Lower lobe of right lung (tissue), 2 donors: ENCODE data around the gene CMTM2. TPM values are rescaled to one million over a fixed set of nuclear protein-coding genes. Genes with fewer than 3 reads are reported as not detected.

Experiments used
- ATAC-seq, 2 donors: fragments of 200-7000 bp; cut with Tn5 transposase; one replicate each; pipeline ENCODE4 v1.9.1; 2020 to 2022; ENCODE audit warnings: mild to moderate bottlenecking in 2 of 2, moderate library complexity in 2 of 2
- DNase-seq: peaks from one replicate; pipeline ENCODE4 v3.0.0-alpha.2; 2020
- H3K27ac ChIP-seq: fragments of 200-600 bp; one replicate; pipeline ENCODE4 v1.8.0; 2022
- H3K27me3 ChIP-seq: fragments of 200-600 bp; one replicate; pipeline ENCODE4 v1.8.0; 2022; ENCODE audit warnings: low read depth
- H3K36me3 ChIP-seq: fragments of 200-600 bp; one replicate; pipeline ENCODE4 v1.8.0; 2022; ENCODE audit warnings: mild to moderate bottlenecking
- H3K4me1 ChIP-seq: fragments of 200-600 bp; one replicate; pipeline ENCODE4 v1.8.0; 2022
- H3K4me3 ChIP-seq: fragments of 200-600 bp; one replicate; pipeline ENCODE4 v1.8.0; 2022; ENCODE audit warnings: mild to moderate bottlenecking
- H3K9me3 ChIP-seq: fragments of 200-600 bp; one replicate; pipeline ENCODE4 v1.8.0; 2022
- intact Hi-C: fragments of 100-400 bp; cut with DNase I; formaldehyde crosslinking; loops from one replicate; pipeline ENCODE4 v1.11.0; 2022
- total RNA-seq: library from RNA; stranded (reverse); fragmentation: NEBNext Ultra II Directional; extraction: Animal tissue kit (Norgen Biotek cat#: 25700); gene quantifications from one replicate; pipeline ENCODE4 v1.2.1, GENCODE V29; 2021
- TF ChIP-seq, protein P1 (sequence below): fragments of 200-600 bp; IDR thresholded peaks from one replicate; pipeline ENCODE4 v1.8.0; 2022; ENCODE audit warnings: antibody characterized with exemption, mild to moderate bottlenecking
- donor health status: DM: no; HTN: yes; CAD: no; lungs with severe emphysema.

CMTM2 gene
- total RNA-seq, 1 donor from 2014 or later: 4.0 TPM

DNA sequence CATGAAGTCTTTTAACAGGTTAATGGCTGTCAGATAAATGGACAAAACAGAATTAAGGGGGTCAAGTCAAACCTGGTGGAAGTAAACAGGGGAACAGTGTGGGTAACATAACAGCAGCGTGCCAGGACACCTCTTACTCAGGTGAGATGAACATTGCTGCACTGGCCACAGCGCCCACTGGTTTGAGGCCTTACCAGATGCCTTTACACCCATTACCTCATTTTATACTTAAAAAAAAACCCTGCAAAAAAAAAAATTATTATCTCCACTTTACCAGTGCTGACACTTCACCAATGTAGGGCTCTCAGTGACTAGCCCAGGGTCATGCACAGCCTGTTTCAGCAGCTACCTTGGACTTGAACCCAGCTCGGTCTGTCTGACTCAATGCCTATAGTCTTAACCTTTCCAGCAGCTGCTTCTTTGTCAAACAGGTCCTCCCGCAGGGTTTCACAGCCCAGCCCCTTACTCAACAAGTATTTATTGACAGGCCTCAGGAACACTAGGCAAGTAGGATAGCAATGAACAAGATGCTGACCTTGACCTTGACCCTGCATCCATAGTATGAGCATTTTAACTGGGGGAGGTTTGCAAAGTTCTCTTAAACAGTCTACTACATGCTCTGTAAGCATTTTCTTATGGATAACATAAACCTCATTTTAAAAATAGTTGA lies 55.4 kb downstream of the CMTM2 start:
- Histone ChIP-seq H3K9me3 (no peaks in the 10 kb centered on the region), H3K36me3 (peaks cover 14% of the 10 kb centered on the region), H3K4me1 (no peaks in the 10 kb centered on the region), H3K27me3 (no peaks in the 10 kb centered on the region), H3K4me3 (no peak overlapping the region), H3K27ac (no peak overlapping the region)
- TF ChIP-seq, protein P1, sequence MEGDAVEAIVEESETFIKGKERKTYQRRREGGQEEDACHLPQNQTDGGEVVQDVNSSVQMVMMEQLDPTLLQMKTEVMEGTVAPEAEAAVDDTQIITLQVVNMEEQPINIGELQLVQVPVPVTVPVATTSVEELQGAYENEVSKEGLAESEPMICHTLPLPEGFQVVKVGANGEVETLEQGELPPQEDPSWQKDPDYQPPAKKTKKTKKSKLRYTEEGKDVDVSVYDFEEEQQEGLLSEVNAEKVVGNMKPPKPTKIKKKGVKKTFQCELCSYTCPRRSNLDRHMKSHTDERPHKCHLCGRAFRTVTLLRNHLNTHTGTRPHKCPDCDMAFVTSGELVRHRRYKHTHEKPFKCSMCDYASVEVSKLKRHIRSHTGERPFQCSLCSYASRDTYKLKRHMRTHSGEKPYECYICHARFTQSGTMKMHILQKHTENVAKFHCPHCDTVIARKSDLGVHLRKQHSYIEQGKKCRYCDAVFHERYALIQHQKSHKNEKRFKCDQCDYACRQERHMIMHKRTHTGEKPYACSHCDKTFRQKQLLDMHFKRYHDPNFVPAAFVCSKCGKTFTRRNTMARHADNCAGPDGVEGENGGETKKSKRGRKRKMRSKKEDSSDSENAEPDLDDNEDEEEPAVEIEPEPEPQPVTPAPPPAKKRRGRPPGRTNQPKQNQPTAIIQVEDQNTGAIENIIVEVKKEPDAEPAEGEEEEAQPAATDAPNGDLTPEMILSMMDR: no peak
- DNase-seq: no peak
- intact Hi-C loops: no loop called here
- ATAC-seq: no peak

DNA sequence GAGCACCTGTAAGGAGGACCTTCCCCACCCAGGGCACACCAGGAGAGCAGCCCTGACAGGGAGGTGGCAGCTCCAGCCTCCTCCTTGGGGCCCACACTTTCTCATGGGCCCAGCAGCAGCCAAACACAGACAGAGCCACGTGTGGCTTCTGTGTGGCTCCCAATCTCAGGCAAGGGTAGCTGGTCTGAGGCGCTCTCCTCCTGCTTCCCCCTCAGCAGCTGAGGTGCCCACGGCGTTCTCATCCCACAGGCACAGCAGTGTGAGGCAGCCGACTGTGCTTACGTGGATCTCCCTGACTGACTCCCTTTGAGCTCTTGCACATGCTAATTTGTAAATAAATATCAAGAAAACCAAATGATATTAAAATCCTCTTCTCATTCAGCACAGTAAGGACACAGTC lies 56.1 kb downstream of the CMTM2 start:
- TF ChIP-seq, protein P1: no peak
- no peaks in the 10 kb centered on the region for H3K9me3 ChIP-seq
- H3K4me1 ChIP-seq: no peaks in the 10 kb centered on the region
- DNase-seq (no peak), ATAC-seq (no peak)
- H3K4me3 ChIP-seq: no peak overlapping the region
- no peak overlapping the region for H3K27ac ChIP-seq
- H3K27me3 ChIP-seq: no peaks in the 10 kb centered on the region
- peaks cover 14% of the 10 kb centered on the region for H3K36me3 ChIP-seq
- intact Hi-C loops: no loop called here

DNA sequence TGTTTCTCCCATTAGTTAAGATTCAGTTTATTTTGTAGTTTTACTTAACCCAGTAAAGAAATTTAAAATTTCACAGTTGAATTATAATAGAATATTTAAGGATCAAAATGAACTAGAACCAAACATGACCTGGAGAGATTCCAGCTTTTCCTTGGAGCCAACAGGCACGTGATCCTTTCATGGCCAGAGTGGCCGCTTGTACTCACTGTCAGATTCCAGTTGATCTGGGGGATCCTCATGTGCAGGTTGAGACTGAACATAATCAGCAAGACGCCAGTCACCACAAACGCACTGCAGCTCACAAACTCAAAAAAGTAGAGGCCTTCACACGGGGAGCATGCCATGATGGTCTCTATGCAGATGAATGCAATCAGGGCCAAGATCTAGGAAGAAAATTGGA lies 56.9 kb downstream of the CMTM2 start:
- TF ChIP-seq, protein P1: no peak
- no peak overlapping the region for H3K27ac ChIP-seq
- no peak for DNase-seq
- no peaks in the 10 kb centered on the region for H3K4me1 ChIP-seq
- no peaks in the 10 kb centered on the region for H3K9me3 ChIP-seq
- H3K36me3 ChIP-seq: peaks cover 14% of the 10 kb centered on the region
- ATAC-seq: no peak
- intact Hi-C loops: no loop called here
- no peaks in the 10 kb centered on the region for H3K27me3 ChIP-seq
- no peak overlapping the region for H3K4me3 ChIP-seq

DNA sequence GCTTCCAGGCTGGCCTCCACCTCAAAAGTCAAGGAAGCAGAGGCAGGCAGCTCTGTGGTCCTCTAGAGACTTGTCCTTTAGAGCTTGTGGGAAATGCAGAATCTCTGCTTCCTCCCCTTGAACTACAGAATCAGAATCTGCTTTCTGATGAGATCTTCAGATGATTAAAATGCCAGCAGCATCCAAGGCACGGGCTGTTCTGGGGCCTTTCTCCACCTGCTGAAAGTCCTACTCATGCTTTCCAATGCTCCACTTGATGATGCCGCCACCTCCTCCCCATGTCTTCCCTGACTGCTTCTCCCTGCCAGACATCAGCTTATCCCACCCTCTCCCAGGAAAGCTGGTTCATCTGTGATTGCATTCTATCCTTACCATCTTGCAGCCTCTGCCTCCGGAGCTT lies 58.5 kb downstream of the CMTM2 start:
- ATAC-seq (no peak), DNase-seq (no peak)
- Histone ChIP-seq H3K4me3 (no peak overlapping the region), H3K36me3 (peaks cover 14% of the 10 kb centered on the region), H3K4me1 (no peaks in the 10 kb centered on the region), H3K27me3 (no peaks in the 10 kb centered on the region), H3K9me3 (no peaks in the 10 kb centered on the region), H3K27ac (no peak overlapping the region)
- intact Hi-C loops: no loop called here
- TF ChIP-seq, protein P1: no peak

Other genes starting within 250 kb of the CMTM2 start
- gene CDH5, start 212.8 kb upstream of the CMTM2 start, total RNA-seq: 128 TPM
- gene BEAN1, start 152.2 kb upstream of the CMTM2 start, total RNA-seq: 0.15 TPM
- gene TK2, start 29.3 kb upstream of the CMTM2 start, total RNA-seq: 36.2 TPM
- gene CKLF, start 26.9 kb upstream of the CMTM2 start, total RNA-seq: 64.9 TPM
- 8.1 TPM for gene CMTM1, start 13.0 kb upstream of the CMTM2 start, total RNA-seq
- 35.8 TPM for gene CMTM3, start 25.2 kb downstream of the CMTM2 start, total RNA-seq
- gene CMTM4, start 117.3 kb downstream of the CMTM2 start, total RNA-seq: 52.5 TPM
- gene DYNC1LI2, start 172.1 kb downstream of the CMTM2 start, total RNA-seq: 114 TPM
- gene TERB1, start 222.1 kb downstream of the CMTM2 start, total RNA-seq: not detected